Stimulated activated CD4-positive, alpha-beta T cell treated with anti-CD3 and anti-CD28 coated beads, Interleukin-1b, Interleukin-23, amount 100 ng/mL, for 48 hours (primary cell): ENCODE results near the gene PIP5K1B.
"Not testable (repeated sequence)": the region's sequence is repeated elsewhere in the genome, so short reads cannot be mapped to it uniquely, and the experiment has no call there.

ENCODE experiments used
- DNase-seq: peaks from one replicate; pipeline ENCODE4 v3.0.0-alpha.2; 2020

PIP5K1B gene, protein sequence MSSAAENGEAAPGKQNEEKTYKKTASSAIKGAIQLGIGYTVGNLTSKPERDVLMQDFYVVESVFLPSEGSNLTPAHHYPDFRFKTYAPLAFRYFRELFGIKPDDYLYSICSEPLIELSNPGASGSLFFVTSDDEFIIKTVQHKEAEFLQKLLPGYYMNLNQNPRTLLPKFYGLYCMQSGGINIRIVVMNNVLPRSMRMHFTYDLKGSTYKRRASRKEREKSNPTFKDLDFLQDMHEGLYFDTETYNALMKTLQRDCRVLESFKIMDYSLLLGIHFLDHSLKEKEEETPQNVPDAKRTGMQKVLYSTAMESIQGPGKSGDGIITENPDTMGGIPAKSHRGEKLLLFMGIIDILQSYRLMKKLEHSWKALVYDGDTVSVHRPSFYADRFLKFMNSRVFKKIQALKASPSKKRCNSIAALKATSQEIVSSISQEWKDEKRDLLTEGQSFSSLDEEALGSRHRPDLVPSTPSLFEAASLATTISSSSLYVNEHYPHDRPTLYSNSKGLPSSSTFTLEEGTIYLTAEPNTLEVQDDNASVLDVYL

DNA sequence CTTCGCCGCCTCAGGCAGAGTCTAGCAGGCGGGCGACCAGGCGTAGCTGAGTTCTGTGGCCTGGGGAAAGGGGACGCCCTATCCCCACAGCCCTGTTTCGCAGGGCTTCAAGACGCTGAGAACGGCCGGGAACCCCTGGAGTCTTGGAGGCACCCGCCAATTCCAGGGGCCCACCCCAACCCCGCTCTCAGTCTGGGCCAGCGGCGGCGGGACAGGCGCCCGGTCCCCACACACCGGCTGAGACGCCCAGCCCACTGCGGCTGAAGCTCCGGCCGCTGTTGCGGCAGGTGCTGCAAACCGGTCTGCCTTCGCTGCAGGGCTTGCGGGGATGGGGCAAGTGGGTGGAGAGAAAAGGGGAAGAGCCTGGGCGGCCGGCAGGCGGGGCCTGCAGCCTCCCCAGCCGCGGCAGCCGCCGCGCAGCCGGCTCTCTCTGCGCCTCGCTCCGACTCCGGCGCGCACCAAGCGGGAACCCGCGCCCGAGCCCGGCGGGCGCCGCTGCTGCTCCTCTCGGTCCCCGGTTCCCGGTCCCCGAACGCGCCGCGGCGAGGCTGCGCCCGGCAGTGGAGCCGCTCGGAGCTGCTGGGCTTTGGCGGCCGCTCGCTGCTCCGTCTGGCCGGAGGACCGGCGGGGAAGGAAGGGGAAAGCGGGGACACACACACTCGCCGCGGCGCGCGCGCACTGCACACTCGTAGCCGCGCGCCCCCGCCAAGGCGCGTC is at the start of gene PIP5K1B:
TSS of gene PIP5K1B (plus strand) at position 427 of the 717 bp plus-strand sequence. CDS start 117,375 bp downstream, outside the sequence.
- peak; percentile 52 for DNase-seq

DNA sequence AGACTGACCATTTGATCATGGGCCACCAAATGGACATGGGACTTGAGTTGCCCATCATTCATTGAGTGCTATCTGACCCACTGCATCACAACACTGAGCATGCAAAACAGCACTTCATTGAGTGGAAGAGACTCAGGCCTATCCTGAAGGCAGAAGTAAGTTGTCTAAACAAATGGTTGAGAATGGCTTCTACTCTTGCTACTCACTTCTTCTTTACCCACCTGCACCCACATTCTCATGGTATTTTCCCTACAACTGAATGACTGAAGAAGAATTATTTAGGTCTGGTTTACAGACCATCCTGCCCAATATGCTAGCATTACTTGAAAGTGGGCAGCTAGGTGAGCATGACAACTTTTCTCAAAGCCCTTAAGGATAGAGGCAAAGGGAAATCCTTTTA is 41.0 kb upstream of the PIP5K1B start:
- no peak for DNase-seq

DNA sequence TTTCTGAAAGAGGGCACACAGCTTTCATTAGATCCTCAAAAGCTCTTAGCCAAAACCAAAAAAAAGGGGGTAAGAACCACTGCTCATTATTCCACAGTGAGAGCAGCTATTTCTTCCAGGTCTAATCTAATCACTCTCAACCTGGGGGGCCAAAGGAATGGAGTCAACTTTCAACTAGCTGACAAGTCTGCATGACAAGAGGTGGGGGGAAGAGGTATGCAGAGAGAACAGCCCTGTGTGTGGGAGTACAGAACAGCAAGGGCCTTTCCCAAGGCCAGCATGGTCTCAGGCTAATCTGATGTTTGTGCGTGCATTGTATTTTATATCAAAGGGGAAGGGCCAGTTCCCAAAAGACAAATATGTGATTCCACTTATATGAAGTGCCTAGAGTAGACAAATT is 36.9 kb upstream of the PIP5K1B start:
- no peak for DNase-seq

DNA sequence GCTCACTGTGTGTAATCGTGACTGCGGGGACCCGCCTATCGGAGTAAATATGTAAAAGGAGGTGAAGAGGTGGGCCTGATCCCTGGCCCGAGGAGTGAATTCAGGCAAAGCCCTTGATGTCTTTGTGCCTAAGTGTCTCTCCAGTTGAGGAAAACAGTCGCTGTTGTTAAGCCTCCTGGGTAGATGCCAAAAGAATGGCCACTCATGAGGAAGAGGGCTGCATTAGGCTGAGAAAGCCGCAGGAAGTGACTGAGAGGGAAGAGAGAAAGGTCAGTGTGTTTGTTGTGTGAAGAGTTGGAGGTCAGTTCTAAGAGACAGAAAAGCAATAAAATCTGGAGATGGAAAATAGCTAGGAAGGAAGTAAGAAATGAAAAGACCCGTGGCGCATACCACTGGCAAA is 35.8 kb upstream of the PIP5K1B start:
- DNase-seq, result no peak

DNA sequence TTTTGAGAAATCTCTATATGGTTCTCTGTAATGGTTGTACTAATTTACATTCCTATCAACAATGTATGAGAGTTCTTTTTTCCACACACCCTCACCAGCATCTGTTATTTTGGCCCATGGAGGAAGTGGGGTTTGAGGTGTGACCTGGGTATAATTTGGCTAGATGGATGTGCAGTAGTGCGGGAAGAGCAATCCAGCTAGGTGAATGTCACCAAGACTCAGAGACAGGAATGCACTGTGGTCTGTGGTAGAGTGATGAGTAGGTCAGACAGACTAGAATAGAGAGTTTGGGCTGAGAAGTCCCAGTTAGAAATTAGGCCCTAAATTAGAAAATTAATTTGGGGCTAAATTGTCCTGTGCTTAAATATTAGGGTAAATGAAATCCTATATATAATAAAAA is 32.8 kb upstream of the PIP5K1B start:
- no peak for DNase-seq

DNA sequence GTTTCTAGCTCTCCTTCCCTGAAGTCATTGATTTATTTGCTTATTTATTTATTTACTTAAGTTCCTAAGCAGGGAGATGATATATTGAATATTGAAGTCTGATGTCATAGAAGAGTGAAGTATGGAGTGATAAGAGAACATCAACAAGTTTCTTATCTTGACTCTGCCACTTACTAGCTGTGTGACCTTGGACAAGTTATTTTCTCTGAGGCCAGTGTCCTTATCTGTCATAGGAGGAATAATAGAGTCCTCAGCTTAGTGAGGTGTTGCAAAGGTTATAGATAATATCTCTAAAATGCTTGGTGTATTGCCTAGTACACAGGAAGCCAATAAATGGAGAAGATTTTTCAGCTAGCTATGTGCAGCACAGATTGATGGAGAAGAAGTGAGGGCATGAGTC is 32.4 kb upstream of the PIP5K1B start:
- no peak for DNase-seq

DNA sequence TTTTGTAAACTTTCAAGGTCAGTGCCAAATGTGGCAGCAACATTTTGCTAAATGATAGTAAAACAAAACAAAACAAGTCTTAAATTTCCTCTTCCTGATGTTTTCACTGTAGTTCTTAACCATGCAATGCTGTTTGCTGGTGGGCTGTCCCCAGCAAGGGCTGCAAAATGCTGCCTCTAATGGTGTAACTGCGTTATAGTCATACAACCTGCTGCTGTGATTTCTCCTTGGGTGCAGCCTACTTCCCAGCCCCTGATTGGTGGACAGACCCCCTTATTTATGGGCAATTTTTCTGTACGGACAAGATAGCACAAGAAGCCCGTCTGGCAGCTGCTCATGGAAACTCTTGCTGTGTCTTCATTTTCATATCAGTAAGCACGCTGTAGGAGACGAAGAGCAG is 26.6 kb upstream of the PIP5K1B start:
- no peak for DNase-seq

DNA sequence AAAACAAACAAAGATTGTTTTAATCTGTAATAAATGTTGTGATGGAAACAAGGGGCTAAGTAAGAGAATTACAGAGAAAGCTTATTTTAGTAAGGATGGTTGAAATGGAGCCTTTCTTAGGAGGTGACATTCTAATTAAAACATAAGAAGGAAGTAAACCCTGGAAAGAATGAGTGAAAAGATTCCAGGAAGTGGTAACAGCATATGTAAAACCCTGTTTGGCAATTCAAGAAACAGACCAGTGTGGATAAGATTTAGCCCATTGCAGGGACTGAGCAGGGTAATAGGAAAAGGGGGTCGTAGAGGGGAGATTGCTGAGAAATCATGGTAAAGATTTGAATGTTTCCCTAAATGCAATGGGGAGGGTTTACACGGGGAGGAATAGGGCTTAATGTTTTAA is 21.6 kb upstream of the PIP5K1B start:
- no peak for DNase-seq

DNA sequence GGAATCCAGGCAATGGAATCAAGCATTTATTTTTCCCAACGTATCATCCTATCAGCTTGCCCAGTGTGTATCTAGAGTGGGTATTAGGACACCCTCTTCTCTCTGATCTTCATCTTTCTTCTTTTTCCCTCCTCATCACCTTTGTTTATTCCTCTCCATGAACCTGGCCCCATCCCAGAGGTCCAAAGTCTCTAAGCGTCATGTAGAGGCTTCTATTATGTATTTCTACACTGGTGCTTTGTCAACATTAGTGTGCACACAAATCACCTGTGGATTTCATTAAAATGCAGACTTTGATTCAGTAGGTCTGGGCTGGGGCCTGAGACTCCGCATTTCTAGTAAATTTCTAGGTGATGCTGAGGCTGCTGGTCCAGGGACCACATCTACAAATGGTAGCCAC is 19.8 kb upstream of the PIP5K1B start:
- DNase-seq, result no peak

DNA sequence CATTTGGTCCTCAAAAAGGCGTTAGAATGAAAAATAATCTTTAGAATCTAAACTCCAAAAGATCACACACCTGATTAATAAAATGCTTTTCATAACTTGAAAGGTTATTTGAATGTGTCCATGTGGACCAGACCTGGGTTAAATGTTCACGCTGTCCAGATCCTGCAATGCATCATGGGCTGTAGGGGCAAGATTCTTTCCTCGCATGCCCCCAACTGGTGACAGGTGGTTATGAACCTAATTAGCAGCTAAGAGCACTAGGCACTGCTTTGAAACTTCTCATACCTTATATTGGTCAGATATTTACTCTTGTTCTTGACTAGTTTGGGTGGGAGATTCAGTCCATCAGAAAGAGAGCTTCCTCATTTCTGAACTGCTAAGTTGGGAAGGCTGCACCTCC is 19.3 kb upstream of the PIP5K1B start:
- DNase-seq, result peak; percentile 34

DNA sequence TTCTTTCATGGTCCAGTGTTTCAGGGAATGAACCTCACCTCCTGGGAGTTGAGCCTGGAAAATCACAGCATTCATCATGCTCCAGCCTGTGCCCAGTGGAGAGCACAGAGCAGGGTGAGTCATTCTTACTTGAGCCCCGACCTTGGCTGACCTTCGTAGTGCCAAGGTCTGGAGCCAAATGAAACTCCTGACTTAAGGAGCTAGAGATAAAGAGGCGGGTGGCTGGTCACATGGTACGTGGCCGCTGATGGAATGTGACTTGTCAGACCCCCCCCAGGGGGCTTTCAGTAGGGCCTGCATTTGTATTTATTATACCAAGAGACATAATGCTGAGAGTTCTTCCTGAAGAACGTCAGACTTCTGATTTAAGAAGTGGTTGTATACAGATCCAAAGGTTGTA is 15.0 kb upstream of the PIP5K1B start:
- no peak for DNase-seq

DNA sequence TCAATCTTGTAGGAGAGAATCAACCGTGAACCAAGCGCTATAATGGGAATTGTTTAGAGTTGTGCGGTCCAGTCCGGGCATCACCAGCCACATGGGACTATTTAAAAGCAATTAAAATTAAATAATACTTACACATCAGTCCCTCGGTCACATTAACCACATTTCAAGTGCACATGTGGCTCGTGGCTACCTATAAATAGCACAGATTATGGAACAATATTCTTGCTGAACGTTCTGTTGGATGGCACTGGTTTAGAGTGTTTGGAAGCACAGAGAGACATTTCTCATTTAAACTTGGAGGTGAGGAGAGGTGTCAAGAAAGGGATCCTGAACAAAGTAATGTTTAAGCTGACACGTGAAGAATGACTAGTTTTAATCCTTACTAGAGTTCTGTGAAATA is 12.5 kb upstream of the PIP5K1B start:
- no peak for DNase-seq

DNA sequence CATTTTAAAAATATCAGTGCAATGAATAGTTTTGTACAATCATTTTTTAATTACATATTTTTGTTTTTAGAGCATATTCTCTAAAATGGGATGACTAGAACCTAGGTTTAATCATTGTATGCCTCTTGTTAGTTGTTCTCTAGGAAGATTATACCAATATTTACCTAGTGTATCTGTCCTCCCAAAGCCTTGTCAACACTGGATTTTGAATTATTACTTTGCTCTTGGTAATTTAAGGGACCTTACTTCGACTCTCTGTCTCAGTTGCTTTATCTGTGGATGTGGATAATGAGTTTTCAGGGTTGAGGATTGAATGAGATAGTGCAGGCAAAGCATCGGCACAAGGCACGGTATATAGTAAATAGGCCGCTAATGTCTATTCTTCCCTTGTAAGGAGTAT is 10.9 kb upstream of the PIP5K1B start:
- no peak for DNase-seq

DNA sequence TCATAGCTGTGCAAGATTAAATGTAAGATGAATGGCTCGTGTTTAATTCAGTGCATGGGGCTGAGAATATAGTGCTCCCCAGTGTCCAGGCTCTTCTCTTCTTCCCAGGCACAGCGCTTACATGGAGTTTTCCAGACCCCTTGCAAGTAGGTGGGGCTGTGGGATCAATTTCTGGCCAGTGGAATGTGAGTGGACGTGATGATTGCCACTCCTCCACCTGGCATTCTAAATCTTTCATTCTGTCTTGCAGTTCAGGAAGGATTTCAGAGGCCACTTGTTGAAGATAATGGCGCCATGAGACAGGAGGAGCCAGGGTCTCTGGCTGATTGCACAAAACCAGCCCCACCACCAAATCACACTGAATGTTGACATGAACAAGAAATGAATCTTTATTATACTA is 7.2 kb upstream of the PIP5K1B start:
- no peak for DNase-seq

DNA sequence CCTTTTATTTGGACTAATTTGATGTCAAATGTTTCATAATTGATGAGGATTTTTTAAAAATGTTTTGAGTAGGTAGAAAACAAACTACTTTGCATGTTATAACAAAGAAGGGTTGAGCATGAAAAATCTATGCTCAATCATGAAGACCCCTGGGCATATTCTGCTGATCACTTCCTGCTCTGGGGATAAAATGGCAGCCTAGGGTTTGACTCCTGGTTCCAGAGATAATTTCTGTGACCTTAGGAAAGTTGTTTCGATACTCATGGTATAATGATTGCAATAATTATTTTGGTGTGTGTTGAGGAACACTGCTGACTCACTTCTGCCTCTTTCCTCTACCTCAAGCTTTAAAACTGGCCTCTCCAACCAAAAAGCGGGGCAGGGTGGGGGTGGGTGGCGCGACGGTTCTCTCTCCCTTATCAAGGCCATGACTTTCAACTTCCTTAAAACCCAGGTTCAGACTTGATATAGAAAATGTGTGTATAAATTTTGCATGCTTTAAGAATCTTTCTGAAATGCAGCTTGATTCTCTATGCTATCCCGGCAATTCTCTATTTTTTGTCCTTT is 6.0 kb upstream of the PIP5K1B start:
- DNase-seq, result no peak

DNA sequence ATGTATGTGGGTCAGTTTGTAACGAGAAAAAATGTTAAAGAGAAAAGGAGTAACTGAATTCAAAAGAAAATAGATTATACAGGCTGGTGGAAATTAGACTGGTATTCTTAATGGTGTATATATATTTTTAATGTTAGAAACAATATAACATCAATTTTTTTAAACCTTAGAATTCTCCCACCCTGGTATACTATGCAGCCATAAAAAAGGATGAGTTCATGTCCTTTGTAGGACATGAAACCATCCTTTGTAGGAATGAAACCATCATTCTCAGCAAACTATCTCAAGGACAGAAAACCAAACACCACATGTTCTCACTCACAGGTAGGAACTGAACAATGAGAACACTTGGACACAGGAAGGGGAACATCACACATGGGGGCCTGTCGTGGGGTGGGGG is 5.4 kb upstream of the PIP5K1B start:
- not testable (repeated sequence) for DNase-seq

DNA sequence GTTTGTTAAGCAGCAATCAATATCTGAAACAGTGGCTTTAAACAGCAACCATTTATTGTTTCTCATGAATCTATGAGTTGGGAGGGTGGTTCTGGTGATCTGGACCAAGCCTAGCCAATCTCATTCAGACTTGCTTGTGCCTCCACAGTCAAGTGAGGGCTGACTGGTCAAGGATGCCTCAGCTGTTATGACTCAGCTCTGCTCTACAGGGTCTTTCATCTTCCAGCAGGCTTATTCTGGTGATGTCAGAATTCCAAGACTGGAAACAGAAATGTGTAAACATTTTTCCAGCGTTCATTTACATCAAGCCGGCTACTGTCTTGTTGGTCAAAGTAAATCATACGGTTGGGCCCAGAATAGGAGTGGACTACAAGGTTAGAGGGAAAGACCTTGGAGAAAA is 2.5 kb upstream of the PIP5K1B start:
- no peak for DNase-seq

DNA sequence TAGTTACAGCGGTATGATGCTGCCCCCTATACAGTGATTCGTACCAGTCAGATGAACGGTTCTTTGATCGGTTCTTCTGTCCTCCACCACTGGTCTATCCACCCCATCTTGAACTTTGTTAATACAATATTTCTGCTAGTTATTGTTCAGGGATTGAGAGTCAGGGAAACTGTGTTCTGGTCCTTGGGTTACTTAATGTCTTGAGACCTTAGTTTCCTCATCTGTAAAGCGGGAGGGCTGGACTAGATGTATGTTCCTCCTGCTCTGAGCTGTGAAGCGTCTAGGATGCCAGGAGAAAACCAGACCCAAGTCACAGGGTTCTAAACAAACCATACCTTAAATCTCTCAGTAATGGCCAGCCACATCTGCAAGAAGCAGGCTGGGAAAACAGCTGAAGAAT is 1.4 kb upstream of the PIP5K1B start:
- DNase-seq, result no peak

DNA sequence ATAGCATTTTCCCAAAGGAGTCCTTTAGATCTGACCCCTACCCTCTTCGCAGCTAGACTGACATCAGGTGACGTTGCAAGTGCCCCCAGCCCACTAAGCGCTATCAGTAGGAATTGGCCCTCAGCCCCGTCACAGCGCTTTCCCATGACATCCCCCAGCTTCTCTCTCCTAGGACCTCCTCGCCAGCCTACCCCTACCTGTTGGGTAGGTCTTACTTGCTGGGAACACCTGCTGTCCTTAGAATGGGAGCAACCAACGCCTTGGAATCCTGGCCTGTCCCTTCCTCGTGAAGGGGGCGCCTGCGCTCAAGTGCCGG is 584 bp upstream of the PIP5K1B start:
- no peak for DNase-seq

DNA sequence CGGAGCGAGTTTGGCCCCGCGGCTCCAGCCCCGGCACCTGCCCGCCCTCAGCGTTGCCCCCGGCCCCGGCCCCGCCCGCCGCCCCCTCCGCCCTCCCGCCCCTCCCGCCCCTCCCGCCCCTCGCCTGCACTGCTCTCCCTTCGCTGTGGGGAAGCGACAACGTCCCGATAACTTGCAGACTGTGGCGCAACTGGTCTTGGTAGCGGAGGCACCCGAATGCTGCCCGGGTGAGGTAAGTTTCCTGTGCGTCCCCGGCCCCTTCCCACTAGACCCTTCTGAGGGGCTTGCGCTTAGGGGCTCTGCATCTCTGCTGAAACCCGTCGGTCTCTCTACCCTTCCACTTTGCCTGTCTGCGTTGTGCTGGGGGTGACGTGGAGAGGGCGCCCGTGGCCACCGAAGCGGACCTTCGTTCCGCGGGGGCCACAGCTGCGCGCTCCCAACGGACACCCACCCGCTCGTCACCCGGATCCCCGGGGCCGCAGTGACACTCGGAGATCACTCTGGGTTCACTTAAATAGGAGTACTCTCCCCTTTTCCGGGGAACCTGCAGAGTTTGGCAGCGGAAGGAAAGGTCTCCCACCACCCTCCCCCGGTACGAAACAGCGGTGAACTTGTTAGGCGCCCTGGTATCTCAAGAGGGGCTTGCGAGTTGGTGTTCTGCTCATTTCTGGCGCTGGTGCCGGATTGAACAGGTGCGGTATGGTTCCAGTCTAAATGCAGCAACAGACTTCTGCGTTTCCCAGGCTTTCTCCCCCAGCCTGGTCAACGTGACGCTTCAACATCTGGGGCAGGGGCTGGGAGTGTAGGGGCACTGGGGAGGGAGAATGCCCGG is 707 bp downstream of the PIP5K1B start:
- DNase-seq, result no peak

DNA sequence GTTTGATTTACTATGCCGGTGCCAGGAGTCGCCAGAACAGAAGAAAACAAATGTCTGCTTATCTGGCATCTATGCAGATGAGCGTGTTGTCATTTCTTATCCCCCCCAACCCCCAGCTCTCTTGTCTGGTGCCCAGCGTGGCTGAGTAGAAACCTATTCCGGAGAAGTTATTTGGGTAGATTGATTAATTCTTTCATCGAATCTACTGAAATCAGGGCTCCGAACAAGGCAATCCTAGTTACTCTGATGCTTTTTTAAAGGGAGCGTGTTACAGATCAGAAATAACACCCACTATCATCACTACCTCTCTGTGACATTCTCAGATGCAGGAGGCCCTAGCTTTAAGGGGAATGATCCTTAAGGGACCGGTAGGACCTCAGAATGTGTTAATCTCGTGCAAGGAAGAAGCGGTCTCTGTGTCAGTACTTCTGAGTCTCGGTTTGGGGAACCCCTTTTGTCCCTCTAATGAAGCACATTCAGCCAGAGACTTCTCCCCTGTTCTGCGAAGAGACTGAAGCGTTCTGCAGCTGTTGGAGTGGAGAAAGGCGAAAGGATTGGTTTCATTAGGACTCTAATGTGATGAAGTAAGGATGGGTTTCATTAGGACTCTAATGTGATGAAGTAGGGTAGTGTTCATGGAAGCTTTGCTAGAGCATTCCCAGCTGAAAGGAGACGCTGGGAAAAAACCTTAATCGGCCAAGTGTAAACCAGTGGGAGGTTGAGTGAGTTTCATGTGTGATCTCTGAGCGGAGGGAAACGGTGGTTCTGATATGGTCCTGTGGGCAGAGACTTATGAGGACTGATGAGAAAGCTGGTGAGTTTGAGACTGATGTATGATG is 1.5 kb downstream of the PIP5K1B start:
- no peak for DNase-seq

DNA sequence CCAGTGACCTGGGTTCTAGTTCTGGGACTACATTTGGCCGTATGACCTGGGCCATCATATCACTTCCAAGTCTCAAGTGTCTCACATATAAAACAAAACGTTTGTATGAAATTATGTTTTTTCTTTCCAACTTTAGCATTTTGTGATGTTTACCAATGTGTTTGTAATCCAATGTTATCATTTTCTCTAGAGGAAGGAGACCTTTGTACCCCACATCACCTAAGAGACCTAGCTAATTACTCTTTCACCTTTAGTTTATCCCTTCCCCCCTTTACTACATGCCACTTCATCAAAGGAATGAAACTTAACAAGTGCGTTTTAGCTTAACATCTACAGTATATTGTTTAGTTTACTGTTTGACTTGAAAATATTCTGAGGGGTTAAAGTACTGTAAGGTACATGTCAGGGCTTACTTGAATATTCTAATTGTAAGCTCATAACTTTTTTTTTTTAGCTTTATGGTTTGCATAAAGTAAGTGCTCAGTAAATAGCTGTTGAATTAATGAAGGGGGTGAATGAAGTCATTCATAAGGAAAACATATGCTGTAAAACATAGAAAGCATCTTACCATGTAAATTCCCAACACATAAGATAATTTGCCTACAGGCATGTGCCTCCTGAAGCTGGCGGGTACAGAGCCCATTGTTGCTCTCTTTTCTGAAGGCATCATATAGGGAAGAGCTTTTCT is 2.9 kb downstream of the PIP5K1B start:
- no peak for DNase-seq
